ENCODE measurements around the gene INSL3.

INSL3 gene

GRCh38 chr19:17865364-17866311 lies 44.3 kb upstream of the INSL3 start:
- H3K9me3 ChIP-seq (ENCODE audit: severe bottlenecking): no peaks in the 10 kb centered on the region
- H3K27me3 ChIP-seq (ENCODE audit: insufficient read depth, poor library complexity, severe bottlenecking): peaks cover 14% of the 10 kb centered on the region
- H3K4me3 ChIP-seq (ENCODE audit: severe bottlenecking): no peak overlapping the region
- H3K4me1 ChIP-seq (ENCODE audit: insufficient read depth, poor library complexity, severe bottlenecking): peaks cover 18% of the 10 kb centered on the region
- DNase-seq (ENCODE audit: low spot score): no peak
- no peak for TF ChIP-seq CTCF (IDR thresholded peaks at IDR 0.05; ENCODE audit: poor library complexity, severe bottlenecking)
- peak; percentile 56 for ATAC-seq (ENCODE audit: low read depth)
- H3K27ac ChIP-seq (ENCODE audit: poor library complexity, severe bottlenecking): peak overlapping the region; percentile 74
- peaks cover 43% of the 10 kb centered on the region for H3K36me3 ChIP-seq (ENCODE audit: low read depth)

GRCh38 chr19:17863520-17864182 lies 42.3 kb upstream of the INSL3 start:
- H3K27ac ChIP-seq (ENCODE audit: poor library complexity, severe bottlenecking): peak overlapping the region; percentile 74
- H3K36me3 ChIP-seq (ENCODE audit: low read depth): peaks cover 49% of the 10 kb centered on the region
- no peaks in the 10 kb centered on the region for H3K27me3 ChIP-seq (ENCODE audit: insufficient read depth, poor library complexity, severe bottlenecking)
- ATAC-seq (ENCODE audit: low read depth) (peak; percentile 1; the same call in 1 of the 3 replicates), DNase-seq (ENCODE audit: low spot score) (no peak)
- H3K4me1 ChIP-seq (ENCODE audit: insufficient read depth, poor library complexity, severe bottlenecking): peaks cover 18% of the 10 kb centered on the region
- no peak for TF ChIP-seq CTCF (IDR thresholded peaks at IDR 0.05; ENCODE audit: poor library complexity, severe bottlenecking)
- no peak overlapping the region for H3K4me3 ChIP-seq (ENCODE audit: severe bottlenecking)
- H3K9me3 ChIP-seq (ENCODE audit: severe bottlenecking): no peaks in the 10 kb centered on the region

GRCh38 chr19:17862711-17863519 lies 41.6 kb upstream of the INSL3 start:
- DNase-seq (ENCODE audit: low spot score): no peak
- Histone ChIP-seq H3K27ac (ENCODE audit: poor library complexity, severe bottlenecking) (peak overlapping the region; percentile 74), H3K27me3 (ENCODE audit: insufficient read depth, poor library complexity, severe bottlenecking) (no peaks in the 10 kb centered on the region), H3K36me3 (ENCODE audit: low read depth) (peaks cover 49% of the 10 kb centered on the region), H3K4me3 (ENCODE audit: severe bottlenecking) (no peak overlapping the region), H3K9me3 (ENCODE audit: severe bottlenecking) (no peaks in the 10 kb centered on the region), H3K4me1 (ENCODE audit: insufficient read depth, poor library complexity, severe bottlenecking) (peaks cover 18% of the 10 kb centered on the region)
- no peak for TF ChIP-seq CTCF (IDR thresholded peaks at IDR 0.05; ENCODE audit: poor library complexity, severe bottlenecking)
- ATAC-seq (ENCODE audit: low read depth): no peak

GRCh38 chr19:17861542-17862402 lies 40.5 kb upstream of the INSL3 start:
- no peaks in the 10 kb centered on the region for H3K9me3 ChIP-seq (ENCODE audit: severe bottlenecking)
- no peak for TF ChIP-seq CTCF (IDR thresholded peaks at IDR 0.05; ENCODE audit: poor library complexity, severe bottlenecking)
- peak; percentile 34 for DNase-seq (ENCODE audit: low spot score)
- H3K27me3 ChIP-seq (ENCODE audit: insufficient read depth, poor library complexity, severe bottlenecking): no peaks in the 10 kb centered on the region
- H3K27ac ChIP-seq (ENCODE audit: poor library complexity, severe bottlenecking): peak overlapping the region; percentile 74
- ATAC-seq (ENCODE audit: low read depth): no peak
- H3K4me3 ChIP-seq (ENCODE audit: severe bottlenecking): peak overlapping the region; percentile 76
- peaks cover 18% of the 10 kb centered on the region for H3K4me1 ChIP-seq (ENCODE audit: insufficient read depth, poor library complexity, severe bottlenecking)
- peaks cover 49% of the 10 kb centered on the region for H3K36me3 ChIP-seq (ENCODE audit: low read depth)
